K562 (cell line): ENCODE measurements around the gene ELF2. TPM values are rescaled to one million over a fixed set of nuclear protein-coding genes. Genes with fewer than 3 reads are reported as not detected.

ENCODE experiments used
- ARID3A ChIP-seq: IDR thresholded peaks from 2 replicates; pipeline ENCODE4 v1.6.1; 2012; ENCODE audit warnings: low read depth, low read length, improper control_type of control experiment, borderline replicate concordance
- BRD4 ChIP-seq: fragments of 200-600 bp; sonication (generic); IDR thresholded peaks from 2 replicates; pipeline ENCODE4 v1.6.1; 2017; ENCODE audit warnings: inconsistent platforms
- BRD9 ChIP-seq: fragments of 450-650 bp; IDR thresholded peaks from 2 replicates; pipeline ENCODE4 v1.6.1; 2018; ENCODE audit warnings: low read depth; ENCODE audit not compliant: partially characterized antibody
- CREB1 ChIP-seq, 2 experiments: sonication (generic) in 1 of 2; formaldehyde crosslinking in 1 of 2; IDR thresholded peaks; 2 replicates each; pipeline versions ENCODE4 v1.6.1 to v1.8.0; 2012 to 2022; ENCODE audit warnings: inconsistent platforms in 1 of 2, mild to moderate bottlenecking in 1 of 2, missing genetic modification reagents in 1 of 2, moderate library complexity in 1 of 2
- DDX20 ChIP-seq: fragments of 450-650 bp; IDR thresholded peaks from 2 replicates; pipeline ENCODE4 v1.6.1; 2016; ENCODE audit warnings: missing genetic modification characterization, low read depth, mild to moderate bottlenecking, missing compliant biosample characterization, moderate library complexity
- ETV5 ChIP-seq: sonication (generic); formaldehyde crosslinking; IDR thresholded peaks from 2 replicates; pipeline ENCODE4 v1.4.0; 2020; ENCODE audit warnings: low read depth, mild to moderate bottlenecking, missing genetic modification reagents
- KAT2B ChIP-seq: IDR thresholded peaks from one replicate; pipeline ENCODE4 v1.6.1; 2012; ENCODE audit warnings: low read depth, mild to moderate bottlenecking, control low read depth, inconsistent platforms, low read length, moderate library complexity
- KLF13 ChIP-seq: fragments of 450-650 bp; IDR thresholded peaks from 2 replicates; pipeline ENCODE4 v1.6.1; 2016; ENCODE audit warnings: missing genetic modification characterization, low read depth, mild to moderate bottlenecking, missing compliant biosample characterization, moderate library complexity, borderline replicate concordance
- RB1 ChIP-seq: fragments of 450-650 bp; IDR thresholded peaks from 2 replicates; pipeline ENCODE4 v1.6.1; 2017; ENCODE audit warnings: low read depth, mild to moderate bottlenecking
- SMARCA5 ChIP-seq: fragments of 450-650 bp; IDR thresholded peaks from 2 replicates; pipeline ENCODE4 v1.6.1; 2016
- SMARCE1 ChIP-seq: fragments of 450-650 bp; IDR thresholded peaks from 2 replicates; pipeline ENCODE4 v1.7.1; 2016; ENCODE audit warnings: mild to moderate bottlenecking
- SRSF1 ChIP-seq: fragments of 200-400 bp; formaldehyde crosslinking; IDR thresholded peaks from 2 replicates; pipeline ENCODE4 v1.6.1; 2017; ENCODE audit warnings: mild to moderate bottlenecking, low read depth, low read length, moderate library complexity
- TCF7L2 ChIP-seq: fragments of 150-350 bp; IDR thresholded peaks from 2 replicates; pipeline ENCODE4 v1.6.1; 2016; ENCODE audit warnings: low read depth, mild to moderate bottlenecking, low read length, moderate library complexity
- ZNF124 ChIP-seq: sonication (generic); formaldehyde crosslinking; IDR thresholded peaks from 2 replicates; pipeline ENCODE4 v1.8.1; 2022; ENCODE audit warnings: missing genetic modification reagents
- ZNF175 ChIP-seq: fragments of 200-800 bp; sonication (Bioruptor generic); IDR thresholded peaks from 2 replicates; pipeline ENCODE4 v1.6.1; 2016; ENCODE audit warnings: low read depth, mild to moderate bottlenecking, missing genetic modification characterization, missing compliant biosample characterization
- ZNF764 ChIP-seq: fragments of 250-450 bp; sonication (Bioruptor Pico); IDR thresholded peaks from 2 replicates; pipeline ENCODE4 v1.4.0; 2020; ENCODE audit warnings: low read depth, mild to moderate bottlenecking, moderate library complexity
- polyA plus RNA-seq, 8 experiments: library from polyadenylated mRNA; depleted of rRNA in 4 of 8; stranded (reverse) in 5 of 8; unstranded in 3 of 8; fragments of >200 nt; fragmentation: Nextera tagmentation in 2 of 8; fragmentation: Illumina TruSeq in 1 of 8; extraction: Ambion mirVana in 2 of 8; extraction: Trizol in 1 of 8; gene quantifications; 2 replicates each; pipeline versions ENCODE4 v1.2.1 to v1.2.3, GENCODE V29; 2011 to 2014; ENCODE audit warnings: inconsistent platforms in 1 of 8, missing spikeins in 1 of 8
- total RNA-seq, 7 experiments: library from RNA; depleted of rRNA in 6 of 7; stranded (reverse); fragments of >200 nt in 6 of 7; fragmentation: Illumina TruSeq in 2 of 7; extraction: Trizol in 2 of 7; gene quantifications; 2 replicates each; pipeline versions ENCODE4 v1.2.1 to v1.2.3, GENCODE V29; 2011 to 2021; ENCODE audit warnings: low replicate concordance in 1 of 7
- TF ChIP-seq, protein P1 (sequence below): sonication (generic); formaldehyde crosslinking; IDR thresholded peaks from 2 replicates; pipeline ENCODE4 v1.8.1; 2023; ENCODE audit warnings: mild to moderate bottlenecking, missing genetic modification reagents, moderate library complexity
- TF ChIP-seq, protein P2 (sequence below): fragments of 250-450 bp; sonication (Bioruptor Pico); IDR thresholded peaks from 2 replicates; pipeline ENCODE4 v1.5.1; 2021; ENCODE audit warnings: mild to moderate bottlenecking
- TF ChIP-seq, protein P3 (sequence below): fragments of 200-800 bp; sonication (Bioruptor generic); IDR thresholded peaks from 2 replicates; pipeline ENCODE4 v1.6.1; 2017; ENCODE audit warnings: missing genetic modification characterization, missing compliant biosample characterization
- TF ChIP-seq, protein P4 (sequence below): fragments of 250-450 bp; sonication (Bioruptor Pico); IDR thresholded peaks from 2 replicates; pipeline ENCODE4 v1.4.0; 2020; ENCODE audit warnings: mild to moderate bottlenecking, moderate library complexity

ELF2 gene
- total and polyA plus RNA-seq, 9 of the 15 experiments (the other 6 are each of a cell fraction or from before 2014, with no cell fraction given) = 9.4 to 58.7 (median 41.6) TPM

GRCh38 chr4:139083956-139084803 is 92.8 kb downstream of the ELF2 start (continued):
- TF ChIP-seq, protein P1, sequence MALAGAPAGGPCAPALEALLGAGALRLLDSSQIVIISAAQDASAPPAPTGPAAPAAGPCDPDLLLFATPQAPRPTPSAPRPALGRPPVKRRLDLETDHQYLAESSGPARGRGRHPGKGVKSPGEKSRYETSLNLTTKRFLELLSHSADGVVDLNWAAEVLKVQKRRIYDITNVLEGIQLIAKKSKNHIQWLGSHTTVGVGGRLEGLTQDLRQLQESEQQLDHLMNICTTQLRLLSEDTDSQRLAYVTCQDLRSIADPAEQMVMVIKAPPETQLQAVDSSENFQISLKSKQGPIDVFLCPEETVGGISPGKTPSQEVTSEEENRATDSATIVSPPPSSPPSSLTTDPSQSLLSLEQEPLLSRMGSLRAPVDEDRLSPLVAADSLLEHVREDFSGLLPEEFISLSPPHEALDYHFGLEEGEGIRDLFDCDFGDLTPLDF (CRISPR knock-in tag) = no peak
- no peak for TF ChIP-seq ZNF124 (CRISPR knock-in tag)
- TF ChIP-seq SMARCA5 = no peak; the same call in 1 of the 2 replicates
- no peak for TF ChIP-seq ZNF175 (CRISPR knock-in tag)
- peak; percentile 49; the same call in 1 of the 2 replicates for TF ChIP-seq BRD4
- TF ChIP-seq SRSF1 = no peak
- TF ChIP-seq KAT2B = no peak
- TF ChIP-seq ARID3A = no peak
- no peak for TF ChIP-seq DDX20 (tag)
- TF ChIP-seq SMARCE1 = no peak
- peak; percentile 52 for TF ChIP-seq BRD9
- peak; percentile 73 for TF ChIP-seq ETV5
- TF ChIP-seq ZNF764 = no peak
- no peak for TF ChIP-seq TCF7L2
- peak; percentile 51; the same call in 1 of the 2 replicates for TF ChIP-seq KLF13 (tag)
- TF ChIP-seq CREB1 (IDR thresholded peaks at IDR 0.05) = peak; percentile 77
- peak; percentile 45; the same call in 1 of the 2 replicates for TF ChIP-seq CREB1 (CRISPR knock-in tag; IDR thresholded peaks at IDR 0.05)
- TF ChIP-seq, protein P2, sequence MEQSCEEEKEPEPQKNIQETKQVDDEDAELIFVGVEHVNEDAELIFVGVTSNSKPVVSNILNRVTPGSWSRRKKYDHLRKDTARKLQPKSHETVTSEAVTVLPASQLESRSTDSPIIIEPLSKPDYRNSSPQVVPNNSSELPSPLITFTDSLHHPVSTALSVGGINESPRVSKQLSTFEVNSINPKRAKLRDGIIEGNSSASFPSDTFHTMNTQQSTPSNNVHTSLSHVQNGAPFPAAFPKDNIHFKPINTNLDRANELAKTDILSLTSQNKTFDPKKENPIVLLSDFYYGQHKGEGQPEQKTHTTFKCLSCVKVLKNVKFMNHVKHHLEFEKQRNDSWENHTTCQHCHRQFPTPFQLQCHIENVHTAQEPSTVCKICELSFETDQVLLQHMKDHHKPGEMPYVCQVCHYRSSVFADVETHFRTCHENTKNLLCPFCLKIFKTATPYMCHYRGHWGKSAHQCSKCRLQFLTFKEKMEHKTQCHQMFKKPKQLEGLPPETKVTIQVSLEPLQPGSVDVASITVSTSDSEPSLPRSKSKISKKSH (CRISPR knock-in tag) = no peak
- TF ChIP-seq, protein P3, sequence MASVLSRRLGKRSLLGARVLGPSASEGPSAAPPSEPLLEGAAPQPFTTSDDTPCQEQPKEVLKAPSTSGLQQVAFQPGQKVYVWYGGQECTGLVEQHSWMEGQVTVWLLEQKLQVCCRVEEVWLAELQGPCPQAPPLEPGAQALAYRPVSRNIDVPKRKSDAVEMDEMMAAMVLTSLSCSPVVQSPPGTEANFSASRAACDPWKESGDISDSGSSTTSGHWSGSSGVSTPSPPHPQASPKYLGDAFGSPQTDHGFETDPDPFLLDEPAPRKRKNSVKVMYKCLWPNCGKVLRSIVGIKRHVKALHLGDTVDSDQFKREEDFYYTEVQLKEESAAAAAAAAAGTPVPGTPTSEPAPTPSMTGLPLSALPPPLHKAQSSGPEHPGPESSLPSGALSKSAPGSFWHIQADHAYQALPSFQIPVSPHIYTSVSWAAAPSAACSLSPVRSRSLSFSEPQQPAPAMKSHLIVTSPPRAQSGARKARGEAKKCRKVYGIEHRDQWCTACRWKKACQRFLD (CRISPR knock-in tag) = no peak
- TF ChIP-seq RB1 = peak; percentile 58; the same call in 1 of the 2 replicates
- TF ChIP-seq, protein P4, sequence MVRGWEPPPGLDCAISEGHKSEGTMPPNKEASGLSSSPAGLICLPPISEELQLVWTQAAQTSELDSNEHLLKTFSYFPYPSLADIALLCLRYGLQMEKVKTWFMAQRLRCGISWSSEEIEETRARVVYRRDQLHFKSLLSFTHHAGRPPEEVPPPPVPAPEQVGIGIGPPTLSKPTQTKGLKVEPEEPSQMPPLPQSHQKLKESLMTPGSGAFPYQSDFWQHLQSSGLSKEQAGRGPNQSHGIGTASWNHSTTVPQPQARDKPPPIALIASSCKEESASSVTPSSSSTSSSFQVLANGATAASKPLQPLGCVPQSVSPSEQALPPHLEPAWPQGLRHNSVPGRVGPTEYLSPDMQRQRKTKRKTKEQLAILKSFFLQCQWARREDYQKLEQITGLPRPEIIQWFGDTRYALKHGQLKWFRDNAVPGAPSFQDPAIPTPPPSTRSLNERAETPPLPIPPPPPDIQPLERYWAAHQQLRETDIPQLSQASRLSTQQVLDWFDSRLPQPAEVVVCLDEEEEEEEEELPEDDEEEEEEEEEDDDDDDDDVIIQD (CRISPR knock-in tag) = no peak
